DOHH2 (cell line): ENCODE data around the gene TCF7.

ENCODE experiments used
- H3F3A ChIP-seq: fragments of 200-600 bp; sonication (generic), shearing (Covaris generic); 2 replicates; pipeline ENCODE4 v1.6.0; 2016; ENCODE audit warnings: antibody characterized with exemption, mild to moderate bottlenecking; ENCODE audit not compliant: control insufficient read depth, insufficient read depth
- H3K27ac ChIP-seq: fragments of 200-600 bp; sonication (generic); 2 replicates; pipeline ENCODE4 v1.5.1; 2014; ENCODE audit warnings: low read depth, mild to moderate bottlenecking, low read length, moderate library complexity
- H3K27me3 ChIP-seq: fragments of 200-600 bp; sonication (generic); 2 replicates; pipeline ENCODE4 v1.6.1; 2014; ENCODE audit warnings: mild to moderate bottlenecking, low read length, mixed read lengths; ENCODE audit not compliant: control insufficient read depth
- H3K36me3 ChIP-seq: fragments of 200-600 bp; sonication (generic); 2 replicates; pipeline ENCODE4 v1.6.1; 2014; ENCODE audit warnings: mild to moderate bottlenecking, low read length, moderate library complexity, mixed read lengths; ENCODE audit not compliant: control insufficient read depth
- H3K4me1 ChIP-seq: fragments of 200-600 bp; sonication (generic); 2 replicates; pipeline ENCODE4 v1.6.1; 2014; ENCODE audit warnings: mild to moderate bottlenecking, low read length, mixed read lengths; ENCODE audit not compliant: control insufficient read depth
- H3K4me2 ChIP-seq: fragments of 200-600 bp; sonication (generic); 2 replicates; pipeline ENCODE4 v1.6.0; 2014; ENCODE audit warnings: mild to moderate bottlenecking, low read length, moderate library complexity
- H3K4me3 ChIP-seq: fragments of 200-600 bp; sonication (generic); 2 replicates; pipeline ENCODE4 v1.5.1; 2014; ENCODE audit warnings: mild to moderate bottlenecking, low read length, mixed read lengths
- H3K79me2 ChIP-seq: fragments of 200-600 bp; sonication (generic); 2 replicates; pipeline ENCODE4 v1.6.1; 2014; ENCODE audit warnings: mild to moderate bottlenecking, low read length, mixed read lengths; ENCODE audit not compliant: control insufficient read depth
- H3K9me2 ChIP-seq: fragments of 200-600 bp; sonication (generic); replicated peaks from 2 replicates; pipeline ENCODE4 v1.6.1; 2014; ENCODE audit warnings: mild to moderate bottlenecking, low read length, mixed read lengths; ENCODE audit not compliant: control insufficient read depth
- H3K9me3 ChIP-seq: fragments of 200-600 bp; sonication (generic); 2 replicates; pipeline ENCODE4 v1.6.1; 2014; ENCODE audit warnings: antibody characterized with exemption, low read length, mixed read lengths; ENCODE audit not compliant: control insufficient read depth, insufficient read depth
- H4K20me1 ChIP-seq: fragments of 200-600 bp; sonication (generic); 2 replicates; pipeline ENCODE4 v1.6.0; 2014; ENCODE audit warnings: low read depth, mild to moderate bottlenecking, antibody characterized with exemption, low read length, moderate library complexity; ENCODE audit not compliant: control insufficient read depth, insufficient read depth
- EZH2phosphoT487 ChIP-seq: fragments of 200-600 bp; sonication (generic); IDR thresholded peaks from 2 replicates; pipeline ENCODE4 v1.6.1; 2017; ENCODE audit warnings: borderline replicate concordance, mild to moderate bottlenecking, antibody characterized with exemption, low read length, moderate library complexity, mixed read lengths
- TF ChIP-seq, protein P1 (sequence below): fragments of 200-600 bp; sonication (generic); IDR thresholded peaks from one replicate; pipeline ENCODE4 v1.5.1; 2014; ENCODE audit warnings: antibody characterized with exemption, mild to moderate bottlenecking, low read depth, low read length; ENCODE audit not compliant: poor library complexity, severe bottlenecking

The TCF7 gene

GRCh38 chr5:134153241-134153640 is 38.8 kb downstream of the TCF7 start:
- Histone ChIP-seq H3K4me2 (no peak overlapping the region), H3K36me3 (peaks cover 88% of the 10 kb centered on the region), H3K27me3 (no peaks in the 10 kb centered on the region), H3K4me1 (no peaks in the 10 kb centered on the region), H3K79me2 (peaks cover 7% of the 10 kb centered on the region; the same call in 1 of the 2 replicates), H3K27ac (no peak overlapping the region), H3K9me3 (no peaks in the 10 kb centered on the region), H3K4me3 (no peak overlapping the region), H3K9me2 (no peaks in the 10 kb centered on the region), H4K20me1 (peaks cover 14% of the 10 kb centered on the region; the same call in 1 of the 2 replicates), H3F3A (peaks cover 2% of the 10 kb centered on the region; the same call in 1 of the 2 replicates)
- no peak for TF ChIP-seq EZH2phosphoT487
- TF ChIP-seq, protein P1, sequence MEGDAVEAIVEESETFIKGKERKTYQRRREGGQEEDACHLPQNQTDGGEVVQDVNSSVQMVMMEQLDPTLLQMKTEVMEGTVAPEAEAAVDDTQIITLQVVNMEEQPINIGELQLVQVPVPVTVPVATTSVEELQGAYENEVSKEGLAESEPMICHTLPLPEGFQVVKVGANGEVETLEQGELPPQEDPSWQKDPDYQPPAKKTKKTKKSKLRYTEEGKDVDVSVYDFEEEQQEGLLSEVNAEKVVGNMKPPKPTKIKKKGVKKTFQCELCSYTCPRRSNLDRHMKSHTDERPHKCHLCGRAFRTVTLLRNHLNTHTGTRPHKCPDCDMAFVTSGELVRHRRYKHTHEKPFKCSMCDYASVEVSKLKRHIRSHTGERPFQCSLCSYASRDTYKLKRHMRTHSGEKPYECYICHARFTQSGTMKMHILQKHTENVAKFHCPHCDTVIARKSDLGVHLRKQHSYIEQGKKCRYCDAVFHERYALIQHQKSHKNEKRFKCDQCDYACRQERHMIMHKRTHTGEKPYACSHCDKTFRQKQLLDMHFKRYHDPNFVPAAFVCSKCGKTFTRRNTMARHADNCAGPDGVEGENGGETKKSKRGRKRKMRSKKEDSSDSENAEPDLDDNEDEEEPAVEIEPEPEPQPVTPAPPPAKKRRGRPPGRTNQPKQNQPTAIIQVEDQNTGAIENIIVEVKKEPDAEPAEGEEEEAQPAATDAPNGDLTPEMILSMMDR: no peak

DNA sequence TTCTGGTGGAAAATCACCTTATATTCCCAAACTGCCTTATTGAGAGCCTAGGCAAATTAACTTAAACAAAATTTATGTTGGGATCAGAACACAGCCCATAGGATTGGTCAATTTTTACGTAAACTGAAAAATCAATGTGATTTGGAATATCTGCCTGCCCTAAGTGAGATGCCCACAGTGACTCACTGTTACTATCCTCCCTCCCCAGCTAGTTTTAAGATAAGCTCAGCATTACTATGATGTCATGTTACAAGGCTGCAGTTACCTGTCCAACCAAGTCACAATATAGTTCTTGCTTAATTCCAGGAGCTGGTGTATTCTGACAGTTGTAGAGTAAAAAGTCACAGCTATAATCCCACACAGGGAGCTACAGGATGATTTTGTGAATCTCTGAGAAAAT is 39.2 kb downstream of the TCF7 start:
- no peaks in the 10 kb centered on the region for H3K9me3 ChIP-seq
- no peak overlapping the region for H3K4me3 ChIP-seq
- no peak overlapping the region for H3K27ac ChIP-seq
- no peak for TF ChIP-seq EZH2phosphoT487
- TF ChIP-seq, protein P1: no peak
- no peaks in the 10 kb centered on the region for H3K27me3 ChIP-seq
- H3K4me2 ChIP-seq: no peak overlapping the region
- no peaks in the 10 kb centered on the region for H3K9me2 ChIP-seq
- peaks cover 89% of the 10 kb centered on the region for H3K36me3 ChIP-seq
- H3K4me1 ChIP-seq: no peaks in the 10 kb centered on the region
- H4K20me1 ChIP-seq: peaks cover 13% of the 10 kb centered on the region; the same call in 1 of the 2 replicates
- peaks cover 5% of the 10 kb centered on the region; the same call in 1 of the 2 replicates for H3K79me2 ChIP-seq
- no peaks in the 10 kb centered on the region; the same call in 1 of the 2 replicates for H3F3A ChIP-seq

DNA sequence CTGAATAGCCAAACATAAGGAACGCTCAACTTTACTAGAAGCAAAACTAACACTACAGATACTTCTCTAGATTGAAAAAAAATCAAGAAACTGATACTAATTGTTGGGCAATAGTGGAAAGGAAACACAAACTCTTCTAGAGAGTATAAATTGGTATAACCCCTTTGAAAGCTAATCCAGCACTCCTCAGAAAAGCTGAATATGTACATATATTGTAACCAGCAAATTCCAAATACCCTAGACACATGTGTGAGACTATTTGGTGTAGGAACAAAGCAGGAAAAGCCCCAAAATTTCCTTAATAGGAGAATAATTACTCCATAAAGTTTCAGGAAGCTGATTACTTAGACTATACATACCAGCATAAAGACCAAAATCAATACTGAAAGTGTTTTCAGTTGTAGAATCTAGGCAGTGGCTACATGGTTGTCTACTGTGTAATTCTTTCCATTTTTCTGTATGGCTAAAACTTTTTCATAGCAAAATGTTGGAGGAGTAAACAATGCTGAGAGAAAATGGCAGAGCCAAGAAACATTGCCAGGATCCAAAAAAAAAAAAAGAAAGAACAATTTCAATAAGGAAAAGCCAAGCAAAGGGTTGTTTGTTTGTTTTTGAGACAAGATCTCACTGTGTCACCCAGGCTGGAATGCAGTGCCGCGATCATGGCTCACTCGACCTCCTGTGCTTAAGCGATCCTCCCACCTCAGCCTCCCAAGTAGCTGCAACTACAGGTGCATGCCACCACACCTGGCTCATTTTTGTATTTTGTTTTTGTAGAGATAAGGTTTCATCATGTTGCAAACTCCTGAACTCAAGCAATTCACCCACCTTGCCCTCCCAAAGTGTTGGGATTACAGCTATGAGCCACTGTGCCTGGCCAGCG is 47.3 kb downstream of the TCF7 start:
- Histone ChIP-seq H3K79me2 (peaks cover 23% of the 10 kb centered on the region), H3F3A (no peaks in the 10 kb centered on the region), H3K36me3 (peaks cover 90% of the 10 kb centered on the region), H3K27me3 (no peaks in the 10 kb centered on the region), H3K27ac (no peak overlapping the region), H4K20me1 (no peaks in the 10 kb centered on the region), H3K9me3 (peaks cover 6% of the 10 kb centered on the region; the same call in 1 of the 2 replicates), H3K4me1 (no peaks in the 10 kb centered on the region), H3K4me3 (no peak overlapping the region), H3K9me2 (no peaks in the 10 kb centered on the region), H3K4me2 (no peak overlapping the region)
- no peak for TF ChIP-seq EZH2phosphoT487
- TF ChIP-seq, protein P1: no peak
